ELR (cell line): Measurements from ENCODE around the gene RBBP8.
A peak's percentile ranks its signal among the peaks of the same experiment; 100 is the strongest.

Experiments
- DNase-seq: peaks from one replicate; pipeline ENCODE4 v3.0.0-alpha.2; 2015; ENCODE audit warnings: low read depth

RBBP8 gene

DNA sequence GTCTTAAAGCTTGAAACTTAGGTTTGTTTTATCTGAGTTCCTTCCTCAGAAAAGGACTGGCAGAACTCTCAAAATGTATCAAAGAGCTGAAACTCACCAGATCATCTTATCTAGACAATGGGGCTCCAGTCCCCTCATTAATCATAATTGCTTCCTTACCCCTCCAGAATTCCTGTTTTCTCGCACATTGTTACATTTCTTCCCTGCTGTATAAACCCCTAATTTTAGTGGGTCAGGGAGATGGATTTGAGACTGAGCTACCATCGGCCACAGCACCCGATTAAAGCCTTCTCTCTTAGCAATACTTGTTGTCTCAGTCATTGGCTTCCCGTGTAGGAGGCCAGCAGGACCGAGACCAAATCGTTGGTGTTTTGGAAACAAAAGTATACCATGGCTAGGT, 130.4 kb downstream of the RBBP8 start:
- DNase-seq = no peak

DNA sequence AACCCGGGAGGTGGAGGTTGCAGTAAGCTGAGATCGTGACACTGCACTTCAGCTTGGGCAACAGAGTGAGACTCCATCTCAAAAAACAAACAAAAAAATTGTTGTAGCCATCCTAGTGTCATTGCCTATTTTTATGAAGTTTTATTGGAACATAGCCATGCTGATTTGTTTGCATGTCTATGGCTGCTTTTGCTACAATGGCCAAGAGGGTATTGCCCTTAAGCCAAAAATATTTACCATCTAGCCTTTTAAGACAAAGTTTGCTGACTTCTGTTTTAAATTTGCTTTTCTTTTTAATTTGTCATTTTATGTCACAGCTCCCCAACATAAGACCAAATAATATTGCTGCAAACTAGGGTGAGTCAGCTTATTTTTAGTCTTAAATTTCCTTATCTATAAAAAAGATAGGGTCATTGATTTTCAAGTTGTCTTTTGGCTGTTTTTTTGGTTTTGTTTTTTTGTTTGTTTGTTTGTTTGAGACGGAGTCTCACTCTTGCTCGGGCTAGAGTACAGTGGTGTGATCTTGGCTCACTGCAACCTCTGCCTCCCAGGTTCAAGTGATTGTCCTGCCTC, 132.2 kb downstream of the RBBP8 start:
- DNase-seq = no peak

DNA sequence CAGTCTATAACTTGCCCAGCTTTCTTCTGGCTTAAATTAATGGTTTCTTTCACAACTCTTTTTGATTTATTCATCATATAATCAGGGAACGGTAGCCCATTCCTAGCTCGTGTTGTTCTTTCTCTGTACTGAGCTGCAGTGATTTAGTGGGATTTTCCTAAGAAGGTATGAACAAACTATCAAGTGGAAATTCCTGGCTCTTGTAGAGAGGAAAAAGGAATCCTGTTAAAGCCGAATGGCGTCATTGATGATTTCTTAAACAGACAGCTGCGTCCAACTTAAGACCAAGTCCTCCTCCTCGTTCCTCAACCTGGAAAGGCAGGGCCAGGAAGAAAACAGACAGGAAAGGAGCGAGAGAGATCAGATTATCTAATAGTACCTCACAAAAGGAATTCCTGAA, 132.9 kb downstream of the RBBP8 start:
- no peak for DNase-seq

DNA sequence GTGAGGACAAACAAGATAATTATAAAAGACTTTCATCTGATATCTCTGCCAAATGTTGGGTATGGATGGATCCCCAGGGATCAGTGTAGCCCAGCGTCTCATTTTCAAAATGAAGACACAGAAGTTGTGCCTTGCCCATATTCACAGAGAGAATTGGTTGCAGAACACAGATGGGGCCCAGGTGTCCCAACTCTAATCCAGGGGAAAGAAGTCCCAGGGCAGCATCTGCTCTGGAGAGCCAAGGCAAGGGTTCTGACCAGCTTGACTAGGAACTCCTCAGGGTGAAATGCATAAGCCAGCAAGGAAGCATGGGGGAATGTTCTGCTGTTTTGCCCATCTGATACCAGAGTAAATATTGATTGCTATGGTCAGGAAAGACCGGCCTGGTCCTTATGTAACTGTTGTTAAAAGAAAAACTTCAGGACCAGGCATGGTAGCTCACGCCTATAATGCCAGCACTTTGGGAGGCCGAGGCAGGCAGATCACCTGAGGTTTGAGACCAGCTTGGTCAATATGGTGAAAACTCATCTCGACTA, 133.4 kb downstream of the RBBP8 start:
- no peak for DNase-seq

DNA sequence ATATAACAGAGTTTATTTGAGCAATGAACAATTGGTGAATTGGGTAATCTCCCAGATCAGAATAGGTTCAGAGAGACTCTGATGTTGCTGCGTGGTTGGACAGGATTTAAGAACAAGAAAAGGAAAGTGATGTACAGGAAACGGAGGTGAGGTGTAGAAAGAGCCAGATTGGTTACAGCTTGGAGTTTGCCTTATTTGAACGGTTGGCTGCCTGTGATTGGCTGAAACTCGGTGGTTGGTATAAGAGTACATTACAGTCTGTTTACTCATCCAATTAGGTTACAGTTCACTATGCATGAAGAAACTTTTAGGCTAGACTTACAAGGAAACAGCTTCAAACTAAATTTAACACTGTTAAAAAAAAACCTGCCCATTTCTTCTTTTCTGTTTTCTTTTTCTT, 134.1 kb downstream of the RBBP8 start:
- peak; percentile 15 for DNase-seq

DNA sequence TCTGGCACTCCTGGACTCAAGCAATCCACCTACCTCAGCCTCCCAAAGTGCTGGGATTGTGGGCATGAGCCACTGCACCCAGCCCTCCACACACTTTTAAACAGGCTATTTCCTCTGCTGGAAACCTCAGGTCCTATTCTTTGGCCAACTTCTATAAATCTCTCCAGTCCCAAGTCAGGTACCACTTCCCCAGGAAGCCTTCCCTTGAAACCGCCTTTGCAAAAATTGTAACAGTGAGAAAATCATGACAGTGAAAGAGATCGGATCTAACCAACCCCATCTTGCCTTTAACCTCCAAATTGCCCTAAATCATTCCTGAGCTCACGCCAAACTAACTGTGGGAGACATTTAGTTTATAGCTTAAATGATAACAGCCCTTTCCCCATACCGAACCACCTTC, 134.9 kb downstream of the RBBP8 start:
- no peak for DNase-seq

DNA sequence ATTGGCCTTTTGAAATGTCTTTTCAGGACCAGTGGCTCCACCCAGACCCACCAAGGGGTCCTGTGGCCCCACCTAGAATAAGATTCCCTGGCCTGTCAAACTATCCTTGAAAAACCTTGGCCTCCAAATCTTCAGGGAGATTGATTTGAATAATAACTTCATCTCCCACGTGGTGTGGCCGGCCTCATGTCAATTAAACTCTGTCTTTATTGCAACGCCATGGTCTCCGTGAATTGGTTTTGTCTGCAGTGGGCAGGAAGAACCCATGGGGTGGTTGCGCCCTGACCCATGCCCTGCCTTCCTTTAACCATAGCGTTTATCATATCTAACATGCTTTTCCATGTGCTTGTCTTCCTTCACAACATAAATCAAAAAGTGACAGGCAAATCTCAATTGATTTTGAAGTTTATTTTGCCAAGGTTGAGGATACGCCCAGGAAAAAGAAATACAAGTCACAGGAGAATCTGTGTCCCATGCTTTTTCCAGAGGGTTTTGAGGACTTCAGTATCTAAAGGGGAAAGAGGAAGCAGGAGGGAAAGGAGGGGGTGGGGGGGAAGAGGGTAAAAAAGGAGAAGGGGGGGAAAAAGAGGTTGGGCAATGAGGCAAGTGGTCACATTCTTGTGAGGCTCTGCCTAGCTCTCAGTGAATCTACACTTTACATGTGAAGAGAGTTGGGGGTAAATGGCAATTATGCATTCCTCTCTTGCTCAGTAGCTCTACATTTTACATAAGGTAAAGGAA, 135.6 kb downstream of the RBBP8 start:
- no peak for DNase-seq

DNA sequence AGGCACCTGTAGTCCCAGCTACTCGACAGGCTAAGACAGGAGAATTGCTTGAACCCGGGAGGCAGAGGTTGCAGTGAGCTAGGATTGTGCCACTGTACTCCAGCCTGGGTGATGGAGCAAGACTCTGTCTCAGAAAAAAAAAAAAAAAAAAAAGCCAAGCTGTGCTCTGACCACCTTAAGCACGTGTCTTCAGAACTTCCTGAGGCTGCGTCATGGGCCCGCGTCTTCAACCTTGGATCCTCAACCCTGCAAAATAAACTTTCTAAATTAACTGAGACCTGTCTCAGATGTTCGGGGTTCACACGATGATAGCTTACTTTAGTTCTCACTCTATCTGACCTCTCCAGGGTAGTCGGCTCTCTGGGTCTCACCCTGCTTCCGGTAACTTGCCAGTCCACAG, 136.4 kb downstream of the RBBP8 start:
- no peak for DNase-seq

DNA sequence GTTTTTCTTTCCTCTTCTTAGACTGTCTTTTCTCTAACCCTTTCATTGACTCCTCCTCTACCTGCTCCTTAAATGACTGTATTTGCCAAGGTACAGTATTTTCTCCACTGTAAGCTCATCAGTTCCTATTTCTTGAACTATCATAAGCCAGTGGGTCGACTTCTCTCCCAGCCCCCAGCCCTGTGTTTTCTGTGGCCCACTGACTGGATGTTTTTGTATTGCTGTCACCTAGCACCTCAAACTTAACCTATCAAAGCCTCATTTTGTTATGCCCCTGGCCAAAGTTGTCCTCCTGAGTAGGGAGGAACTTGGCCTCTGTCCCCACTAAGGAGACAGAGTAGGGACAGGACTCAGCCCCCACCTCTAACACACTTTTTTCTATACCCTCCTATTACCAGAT, 136.8 kb downstream of the RBBP8 start:
- DNase-seq = no peak

DNA sequence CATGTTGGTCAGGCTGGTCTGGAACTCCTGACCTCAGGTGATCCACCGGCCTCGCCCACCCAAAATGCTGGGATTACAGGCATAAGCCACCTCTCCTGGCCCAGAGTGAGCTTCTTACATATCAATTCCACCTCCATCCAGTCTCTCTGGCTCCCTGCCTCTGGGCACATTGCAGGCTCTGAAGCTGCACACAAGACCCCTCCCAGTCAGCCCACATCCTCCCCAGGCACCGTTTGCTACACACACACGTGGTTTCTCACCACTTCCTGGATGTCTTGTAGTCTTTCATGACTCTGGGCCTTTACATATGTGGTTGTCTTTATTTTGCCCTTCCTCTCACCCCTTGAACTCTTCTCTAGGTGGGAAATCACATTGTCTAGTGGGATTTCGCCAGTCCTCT, 138.2 kb downstream of the RBBP8 start:
- DNase-seq = peak; percentile 51

DNA sequence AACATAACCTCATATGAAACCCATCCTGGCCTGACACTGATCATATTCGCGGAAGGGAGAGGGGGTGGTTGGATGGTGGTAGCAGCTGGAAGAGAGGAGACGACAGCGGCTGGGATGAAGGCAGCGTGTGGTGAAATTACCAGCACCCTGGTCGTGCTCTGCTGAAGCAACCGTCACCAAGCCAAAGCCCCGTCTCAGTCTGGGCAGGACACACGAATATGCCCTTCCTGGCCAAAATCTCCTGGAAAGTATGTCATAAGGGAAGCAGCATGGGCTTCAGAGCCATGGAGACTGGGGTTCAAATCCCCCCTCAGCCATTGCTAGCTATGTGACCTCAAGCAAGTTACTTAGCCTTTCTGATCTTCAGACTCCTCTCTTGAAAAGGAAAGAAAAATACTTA, 139.0 kb downstream of the RBBP8 start:
- DNase-seq = no peak

DNA sequence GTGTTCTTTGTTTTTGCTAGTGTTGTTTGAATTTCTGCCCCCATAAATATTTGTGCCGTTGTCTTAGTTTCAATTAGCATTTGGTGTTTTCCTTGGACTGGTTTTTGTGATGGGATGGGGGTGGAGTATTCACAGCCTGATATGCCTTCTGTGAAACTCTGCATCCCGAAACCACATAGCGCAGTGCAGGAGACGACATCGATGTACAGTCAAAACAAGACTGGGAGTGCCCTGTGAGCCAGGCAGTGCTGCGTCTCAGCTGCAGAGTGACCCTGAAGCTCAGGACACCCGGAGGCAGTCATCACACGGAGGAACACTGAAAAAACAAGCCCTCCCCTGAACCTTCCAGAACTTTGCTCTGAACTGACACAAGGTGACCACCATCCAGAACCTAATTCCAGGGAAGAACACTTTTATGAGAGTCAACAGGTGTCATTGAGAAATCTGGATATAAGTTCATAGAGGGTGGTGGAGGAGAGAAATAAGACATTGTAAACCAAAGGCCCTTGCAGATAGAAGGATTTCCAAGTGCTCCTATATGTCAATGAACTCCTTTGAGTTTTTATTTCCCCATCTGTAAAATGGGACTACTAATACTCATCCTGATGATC, 141.0 kb downstream of the RBBP8 start:
- DNase-seq = no peak
